OCI-LY3 (cell line): Measurements from ENCODE around the gene EHD3.

Experiments used
- H2AFZ ChIP-seq: fragments of 200-600, 300-600 bp; shearing (Covaris generic); 2 replicates; pipeline ENCODE4 v1.6.0; 2014; ENCODE audit warnings: antibody characterized with exemption, low read depth, low read length
- H3K27ac ChIP-seq: fragments of 200-600, 300-600 bp; sonication (generic); 2 replicates; pipeline ENCODE4 v1.5.1; 2014; ENCODE audit warnings: mild to moderate bottlenecking, low read length, moderate library complexity, mixed read lengths
- H3K27me3 ChIP-seq: fragments of 200-600, 300-600 bp; sonication (generic); 2 replicates; pipeline ENCODE4 v1.6.1; 2014; ENCODE audit warnings: low read depth, low read length, mixed read lengths
- H3K36me3 ChIP-seq: fragments of 200-600, 300-600 bp; sonication (generic); replicated peaks from 2 replicates; pipeline ENCODE3; 2014; ENCODE audit warnings: low read depth, low read length, mixed read lengths
- H3K4me1 ChIP-seq: fragments of 300-600, 200-600 bp; sonication (generic); 2 replicates; pipeline ENCODE4 v1.6.1; 2014; ENCODE audit warnings: low read length, mixed read lengths
- H3K4me2 ChIP-seq: fragments of 200-600, 300-600 bp; sonication (generic); 2 replicates; pipeline ENCODE4 v1.6.1; 2014; ENCODE audit warnings: low read length, mixed read lengths
- H3K4me3 ChIP-seq: fragments of 300-600, 200-600 bp; sonication (generic); 2 replicates; pipeline ENCODE4 v1.5.1; 2014; ENCODE audit warnings: antibody characterized with exemption, mild to moderate bottlenecking, low read length, moderate library complexity
- H3K79me2 ChIP-seq: fragments of 300-600, 200-600 bp; shearing (Covaris generic); 2 replicates; pipeline ENCODE4 v1.6.1; 2014; ENCODE audit warnings: mild to moderate bottlenecking, low read length, mixed read lengths
- H3K9ac ChIP-seq: fragments of 300-600, 200-600 bp; shearing (Covaris generic); 2 replicates; pipeline ENCODE4 v1.6.0; 2014; ENCODE audit warnings: mild to moderate bottlenecking, low read length, moderate library complexity
- H3K9me3 ChIP-seq: fragments of 200-600, 300-600 bp; shearing (Covaris generic); 2 replicates; pipeline ENCODE4 v1.6.1; 2014; ENCODE audit warnings: low read length, mixed read lengths; ENCODE audit not compliant: insufficient read depth
- H4K20me1 ChIP-seq: fragments of 200-600, 300-600 bp; sonication (generic); 2 replicates; pipeline ENCODE4 v1.6.1; 2016; ENCODE audit warnings: low read length, mixed read lengths; ENCODE audit not compliant: insufficient read depth
- CTCF ChIP-seq: fragments of 200-600, 300-600 bp; sonication (generic); IDR thresholded peaks from 2 replicates; pipeline ENCODE4 v1.5.1; 2014; ENCODE audit warnings: antibody characterized with exemption, low read length, low read depth
- EZH2phosphoT487 ChIP-seq: fragments of 200-600 bp; shearing (Covaris generic); IDR thresholded peaks from 2 replicates; pipeline ENCODE4 v1.6.1; 2018; ENCODE audit warnings: antibody characterized with exemption, mixed run types, low read depth

EHD3 gene

GRCh38 chr2:31226266-31226665 is 7.7 kb upstream of the EHD3 start:
- H2AFZ ChIP-seq, result no peak overlapping the region
- H3K4me3 ChIP-seq, result no peak overlapping the region
- no peaks in the 10 kb centered on the region for H3K79me2 ChIP-seq
- TF ChIP-seq CTCF (no peak), EZH2phosphoT487 (no peak)
- H3K4me1 ChIP-seq, result peaks cover 21% of the 10 kb centered on the region
- H3K36me3 ChIP-seq, result no peaks in the 10 kb centered on the region
- no peak overlapping the region for H3K4me2 ChIP-seq
- H3K27ac ChIP-seq, result no peak overlapping the region
- no peaks in the 10 kb centered on the region for H3K9me3 ChIP-seq
- no peaks in the 10 kb centered on the region for H4K20me1 ChIP-seq
- H3K27me3 ChIP-seq, result no peaks in the 10 kb centered on the region
- no peak overlapping the region for H3K9ac ChIP-seq

- Histone ChIP-seq H2AFZ (no peak overlapping the region), H3K4me2 (no peak overlapping the region), H3K4me3 (no peak overlapping the region), H3K9ac (no peak overlapping the region), H3K27ac (no peak overlapping the region), H3K36me3 (no peaks in the 10 kb centered on the region), H3K79me2 (no peaks in the 10 kb centered on the region), H3K4me1 (peaks cover 12% of the 10 kb centered on the region), H3K27me3 (no peaks in the 10 kb centered on the region), H4K20me1 (no peaks in the 10 kb centered on the region), H3K9me3 (no peaks in the 10 kb centered on the region)
- no peak for TF ChIP-seq CTCF
- TF ChIP-seq EZH2phosphoT487, result no peak
These were observed 6.8 kb upstream of the EHD3 start for GRCh38 chr2:31227110-31227509.

GRCh38 chr2:31227711-31228125 is 6.2 kb upstream of the EHD3 start:
- Histone ChIP-seq H3K4me1 (peaks cover 7% of the 10 kb centered on the region), H4K20me1 (no peaks in the 10 kb centered on the region), H3K4me2 (no peak overlapping the region), H3K79me2 (no peaks in the 10 kb centered on the region), H3K27ac (no peak overlapping the region), H3K4me3 (no peak overlapping the region), H3K9me3 (no peaks in the 10 kb centered on the region), H3K36me3 (no peaks in the 10 kb centered on the region), H3K9ac (no peak overlapping the region), H3K27me3 (no peaks in the 10 kb centered on the region), H2AFZ (no peak overlapping the region)
- TF ChIP-seq EZH2phosphoT487, result no peak
- TF ChIP-seq CTCF, result no peak

GRCh38 chr2:31228717-31229116 is 5.2 kb upstream of the EHD3 start:
- Histone ChIP-seq H4K20me1 (no peaks in the 10 kb centered on the region), H3K4me2 (no peak overlapping the region), H3K4me3 (no peak overlapping the region), H3K27me3 (no peaks in the 10 kb centered on the region), H3K36me3 (no peaks in the 10 kb centered on the region), H3K4me1 (peaks cover 10% of the 10 kb centered on the region), H3K9ac (no peak overlapping the region), H2AFZ (no peak overlapping the region), H3K27ac (no peak overlapping the region), H3K79me2 (no peaks in the 10 kb centered on the region), H3K9me3 (no peaks in the 10 kb centered on the region)
- TF ChIP-seq CTCF, result no peak
- no peak for TF ChIP-seq EZH2phosphoT487
